ENCODE data around the gene FOXN3.
A peak's percentile ranks its signal among the peaks of the same experiment; 100 is the strongest.
"Not testable (repeated sequence)": the region's sequence is repeated elsewhere in the genome, so short reads cannot be mapped to it uniquely, and the experiment has no call there.

The FOXN3 gene

GRCh38 chr14:89303456-89304435, 113.3 kb downstream of the FOXN3 start:
- DNase-seq (ENCODE audit: low read depth): peak; percentile 20

GRCh38 chr14:89302396-89302950, 114.6 kb downstream of the FOXN3 start:
- DNase-seq (ENCODE audit: low read depth): no peak

DNA sequence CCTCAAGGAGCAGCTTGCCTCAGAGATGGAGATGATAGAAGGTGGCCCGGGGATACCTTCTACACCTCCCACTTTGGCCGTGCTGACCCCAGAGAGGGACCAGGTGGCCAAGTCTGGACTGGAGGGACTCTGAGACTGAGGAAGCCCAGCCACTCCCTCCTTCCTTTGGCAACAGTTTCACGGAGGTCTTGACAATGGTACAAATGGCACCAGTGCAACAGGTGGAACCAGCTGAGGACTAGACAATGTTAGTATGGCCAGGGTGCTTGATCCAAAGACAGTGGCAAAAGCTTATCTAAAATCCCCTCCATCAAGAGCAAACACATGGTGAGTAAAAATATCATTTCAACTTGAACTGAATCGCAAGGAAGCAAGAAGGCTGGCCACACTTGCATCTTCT, 117.4 kb downstream of the FOXN3 start:
- DNase-seq (ENCODE audit: low read depth): no peak

DNA sequence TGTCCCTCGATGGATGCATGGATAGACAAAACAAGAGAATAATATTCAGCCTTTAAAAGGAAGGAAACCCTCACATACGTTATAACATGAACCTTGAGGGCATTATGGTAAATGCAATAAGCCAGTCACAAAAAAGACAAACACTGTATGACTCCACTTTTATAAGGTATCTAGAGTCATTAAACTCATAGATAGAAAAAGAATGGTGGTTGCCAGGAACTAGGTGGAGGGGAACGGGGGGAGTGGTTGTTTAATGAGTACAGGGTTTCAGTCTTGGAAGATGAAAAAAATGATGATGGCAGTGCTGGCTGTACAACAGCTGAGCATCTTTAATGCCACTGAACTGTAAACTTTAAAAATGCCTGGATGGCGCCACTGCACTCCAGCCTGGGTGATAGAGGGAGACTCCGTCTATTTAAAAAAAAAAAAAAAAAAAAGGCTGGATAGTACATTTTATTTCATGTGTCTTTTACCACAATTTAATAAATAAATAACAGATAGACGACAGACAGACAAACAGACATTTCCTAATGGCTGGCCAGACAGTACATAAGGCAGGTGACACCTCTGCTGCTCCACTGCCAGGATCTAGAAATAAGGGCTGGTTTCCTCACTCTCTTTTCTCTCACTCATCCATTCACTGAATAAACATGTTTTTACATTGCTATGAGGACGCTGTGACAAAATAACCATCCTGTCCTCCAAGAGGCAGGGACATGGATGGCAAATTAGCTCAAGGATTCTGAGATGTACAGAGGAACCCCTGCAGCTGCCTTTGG, 118.8 kb downstream of the FOXN3 start:
- no peak for DNase-seq (ENCODE audit: low read depth)

GRCh38 chr14:89296281-89296745, 120.7 kb downstream of the FOXN3 start:
- DNase-seq (ENCODE audit: low read depth): no peak

DNA sequence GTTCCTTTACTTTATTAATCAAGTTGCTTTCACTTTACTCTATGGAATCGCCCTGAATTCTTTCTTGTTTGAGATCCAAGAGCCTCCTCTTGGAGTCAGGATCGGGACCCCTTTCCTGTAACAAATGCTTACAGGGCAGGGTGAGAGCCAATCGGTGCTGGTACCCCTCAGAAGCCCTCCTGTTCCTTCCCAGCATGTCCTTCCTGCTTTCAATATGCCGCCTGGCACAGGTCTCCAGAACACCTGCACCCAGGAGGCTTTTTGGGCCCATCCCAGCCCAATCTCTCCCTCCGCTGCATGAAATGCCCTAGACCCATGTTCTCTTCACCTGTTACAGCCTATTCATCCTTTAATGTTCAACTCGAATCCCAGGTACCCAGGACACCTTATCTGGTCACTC, 122.2 kb downstream of the FOXN3 start:
- DNase-seq (ENCODE audit: low read depth): no peak

- DNase-seq (ENCODE audit: low read depth): not testable (repeated sequence)
Observed at GRCh38 chr14:89294469-89294868, 122.6 kb downstream of the FOXN3 start.

DNA sequence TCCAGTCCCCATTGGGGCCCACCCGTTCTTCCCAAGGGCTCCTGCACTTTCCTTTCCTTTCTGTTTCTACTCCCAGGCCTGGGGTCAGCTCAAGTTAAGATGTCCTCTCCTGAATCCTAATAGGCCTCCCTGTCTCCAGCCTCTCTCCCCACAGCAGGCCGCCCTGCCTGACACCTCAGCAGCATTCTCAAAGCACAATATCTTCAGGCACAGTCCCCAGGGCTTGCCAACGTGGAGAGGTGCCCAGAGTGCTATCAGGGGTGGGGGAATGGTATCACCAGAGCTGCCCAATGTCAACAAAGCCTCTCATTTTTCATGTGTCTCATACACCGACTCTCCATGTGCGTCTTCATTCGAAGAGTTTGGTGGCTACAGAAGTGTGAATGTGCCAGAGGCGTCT, 123.0 kb downstream of the FOXN3 start:
- no peak for DNase-seq (ENCODE audit: low read depth)

DNA sequence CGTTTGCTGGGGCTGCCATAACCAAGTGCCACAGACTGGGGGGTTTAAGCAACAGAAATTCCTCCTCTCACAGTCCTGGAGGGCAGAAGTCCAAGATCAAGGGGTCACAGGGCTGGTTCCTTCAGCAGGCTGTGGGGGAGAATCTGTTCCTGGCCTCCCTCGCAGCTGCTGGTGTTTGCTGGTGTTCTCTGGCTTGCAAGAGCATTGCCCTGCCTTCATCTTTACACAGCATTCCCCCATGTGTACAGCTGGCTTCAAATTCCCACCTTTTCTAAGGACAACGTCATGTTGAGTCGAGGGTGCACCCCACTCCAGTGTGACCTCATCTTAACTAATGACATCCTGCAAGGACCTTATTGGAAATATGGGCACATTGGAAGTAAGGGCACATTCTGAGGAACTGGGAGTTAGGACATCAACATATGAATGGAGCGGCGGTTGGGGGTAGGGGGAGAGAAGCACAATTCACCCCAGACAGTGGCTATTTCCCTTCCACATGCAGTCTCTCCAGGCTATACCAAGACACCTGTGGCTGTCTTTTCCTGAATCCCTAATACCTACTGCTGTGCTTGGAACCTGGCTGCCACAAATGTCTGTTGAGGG, 123.6 kb downstream of the FOXN3 start:
- no peak for DNase-seq (ENCODE audit: low read depth)

DNA sequence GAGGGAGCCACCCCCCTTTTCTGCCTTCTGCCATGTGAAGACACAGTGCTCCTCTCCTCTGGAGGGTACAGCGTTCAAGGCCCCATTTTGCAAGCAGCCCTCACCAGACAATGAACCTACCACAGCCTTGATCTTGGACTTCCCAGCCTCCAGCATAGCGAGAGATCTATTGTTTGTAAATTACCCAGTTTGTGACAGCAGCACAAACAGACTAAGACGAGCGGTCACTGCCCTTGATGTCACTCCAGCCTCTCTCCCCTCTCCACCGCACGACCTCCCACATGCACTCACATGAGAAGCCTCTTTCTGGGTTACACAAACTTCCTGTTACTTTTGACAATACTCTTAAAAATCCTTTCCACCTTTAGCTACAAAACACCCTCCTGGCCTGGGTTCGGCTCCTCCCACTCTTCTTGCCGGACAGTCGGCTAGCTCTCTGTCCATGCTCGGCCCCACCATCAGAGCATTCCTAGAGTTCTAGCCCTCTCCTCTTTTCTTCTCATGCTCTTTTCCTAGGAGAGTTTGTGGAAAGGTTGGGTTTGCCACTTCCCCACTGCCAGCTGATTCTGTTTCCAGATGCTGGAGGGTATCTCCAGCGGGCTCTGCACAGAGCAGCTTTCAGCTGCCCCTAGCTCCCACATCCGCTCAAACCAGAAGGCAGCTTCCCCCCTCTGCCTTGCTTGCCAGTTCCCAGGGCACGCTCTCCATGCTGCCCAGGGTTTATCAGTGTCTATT, 124.3 kb downstream of the FOXN3 start:
- DNase-seq (ENCODE audit: low read depth): no peak

DNA sequence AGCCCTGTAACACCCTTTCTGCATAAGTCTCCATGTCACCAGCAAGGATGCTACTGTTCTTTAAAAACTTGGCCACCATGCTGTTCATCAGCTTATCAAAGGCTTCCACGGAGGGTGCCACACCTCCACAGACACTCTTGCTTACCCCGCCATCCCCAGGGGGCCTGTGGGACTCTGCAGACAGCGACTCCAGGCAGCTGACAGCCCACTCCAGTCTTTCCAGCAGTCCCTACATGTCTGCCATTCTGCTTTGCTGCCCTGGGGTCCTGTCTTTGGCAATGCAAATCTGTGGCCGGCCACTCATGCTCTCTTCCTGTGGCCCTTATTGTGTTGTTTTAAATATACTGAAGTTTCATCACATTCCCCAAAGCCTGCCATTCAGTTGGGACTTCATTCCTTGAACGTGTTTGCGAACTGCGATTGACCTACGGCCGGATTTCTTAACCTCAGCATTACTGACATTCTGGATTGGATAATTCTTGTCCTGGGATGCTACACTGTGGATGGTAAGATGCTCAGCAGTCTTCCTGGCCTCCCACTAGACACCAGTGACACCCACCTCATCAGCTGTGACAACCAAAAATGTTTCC, 125.6 kb downstream of the FOXN3 start:
- no peak for DNase-seq (ENCODE audit: low read depth)

DNA sequence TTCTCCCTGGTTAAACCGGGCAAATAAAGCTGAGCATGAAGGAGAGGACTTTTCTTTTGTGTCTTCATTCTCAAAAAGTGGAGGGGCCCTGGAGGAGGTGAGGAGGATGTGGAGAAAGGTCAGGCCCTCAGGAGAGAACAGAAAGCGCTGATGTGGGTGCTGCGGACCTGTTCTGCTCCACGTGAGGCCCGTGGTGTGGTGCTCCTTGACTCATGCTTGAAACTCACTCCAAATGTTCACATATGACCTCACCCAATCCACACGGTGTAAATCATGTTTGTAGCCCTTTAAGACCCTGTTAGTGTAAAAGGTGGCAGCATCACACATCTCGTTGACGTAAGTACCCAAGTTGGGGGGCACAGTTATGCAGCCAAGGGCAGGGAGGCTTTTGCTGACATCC, 126.2 kb downstream of the FOXN3 start:
- DNase-seq (ENCODE audit: low read depth): no peak

DNA sequence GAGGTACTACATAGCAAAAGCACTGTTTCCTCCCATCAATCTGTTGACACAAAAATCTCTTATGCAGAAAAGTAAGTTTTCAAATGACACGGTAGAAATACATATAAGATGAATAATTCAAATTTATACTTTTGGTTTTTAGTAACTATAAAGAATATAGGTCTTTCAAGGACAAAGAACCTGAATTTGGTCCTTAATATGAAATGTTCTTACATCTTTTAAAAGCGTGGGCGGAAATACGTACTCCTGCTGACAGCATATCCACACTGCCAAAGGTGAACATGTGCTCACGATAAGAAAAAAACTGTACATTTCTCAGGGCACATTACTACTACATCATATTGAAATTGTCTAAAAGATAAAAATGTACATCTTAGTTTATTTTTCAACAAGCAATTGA, 127.6 kb downstream of the FOXN3 start:
- no peak for DNase-seq (ENCODE audit: low read depth)

- DNase-seq (ENCODE audit: low read depth): no peak
Observed at GRCh38 chr14:89288114-89288513, 128.9 kb downstream of the FOXN3 start.

GRCh38 chr14:89284333-89285058, 132.5 kb downstream of the FOXN3 start:
- DNase-seq (ENCODE audit: low read depth): no peak

GRCh38 chr14:89283327-89284060, 133.5 kb downstream of the FOXN3 start:
- no peak for DNase-seq (ENCODE audit: low read depth)

DNA sequence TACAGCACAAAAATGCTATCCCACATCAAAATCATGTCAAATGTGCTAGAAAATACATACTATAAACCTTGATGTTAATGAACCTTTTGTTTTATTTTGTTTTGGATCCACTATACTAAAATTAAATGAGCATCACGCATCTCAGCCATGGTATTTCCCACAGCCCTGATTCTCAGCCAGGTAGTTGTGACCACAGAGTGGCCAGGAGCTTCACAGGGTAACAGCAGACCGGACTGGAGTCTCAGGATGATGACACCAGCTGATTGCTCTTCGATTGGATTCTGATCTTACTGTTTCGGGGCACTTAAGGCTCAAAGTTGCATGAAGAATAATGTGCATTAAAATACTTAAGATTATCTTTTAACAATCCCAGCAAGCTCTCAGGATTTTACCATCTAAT, 134.8 kb downstream of the FOXN3 start:
- DNase-seq (ENCODE audit: low read depth): no peak

GRCh38 chr14:89280600-89280999, 136.4 kb downstream of the FOXN3 start:
- no peak for DNase-seq (ENCODE audit: low read depth)

GRCh38 chr14:89279649-89280232, 137.3 kb downstream of the FOXN3 start:
- no peak for DNase-seq (ENCODE audit: low read depth)
